Loucy (cell line): ENCODE results near the gene ASB7.

Experiments
- EZH2phosphoT487 ChIP-seq: fragments of 200-600 bp; IDR thresholded peaks from 2 replicates; pipeline ENCODE4 v1.6.1; 2018; ENCODE audit warnings: antibody characterized with exemption, mild to moderate bottlenecking, moderate library complexity, borderline replicate concordance
- TF ChIP-seq, protein P1 (sequence below): fragments of 200-600 bp; sonication (generic); conservative IDR thresholded peaks from 2 replicates; pipeline ENCODE4 v1.5.1; 2014; ENCODE audit warnings: mild to moderate bottlenecking, antibody characterized with exemption, low read length

DNA sequence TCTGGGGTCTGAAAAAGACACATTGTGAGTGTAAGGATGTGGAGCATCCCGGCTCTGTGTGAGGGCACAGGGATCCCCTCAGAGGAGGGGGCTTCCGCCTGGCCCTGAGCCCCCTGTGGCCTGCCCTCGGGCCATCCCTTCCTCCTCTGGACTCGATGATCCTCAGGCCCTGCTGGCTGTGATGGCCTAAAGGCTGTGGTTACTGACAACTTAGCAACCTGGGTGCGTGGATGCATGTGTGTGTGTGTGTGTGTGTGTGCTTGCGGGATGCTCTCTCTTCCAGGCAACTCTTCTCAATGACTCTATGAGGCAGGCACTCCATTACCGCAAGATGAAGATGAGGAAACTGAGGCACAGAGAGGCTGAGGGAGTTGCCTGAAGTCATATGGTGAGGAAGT is 66.0 kb downstream of the ASB7 start:
- TF ChIP-seq, protein P1, sequence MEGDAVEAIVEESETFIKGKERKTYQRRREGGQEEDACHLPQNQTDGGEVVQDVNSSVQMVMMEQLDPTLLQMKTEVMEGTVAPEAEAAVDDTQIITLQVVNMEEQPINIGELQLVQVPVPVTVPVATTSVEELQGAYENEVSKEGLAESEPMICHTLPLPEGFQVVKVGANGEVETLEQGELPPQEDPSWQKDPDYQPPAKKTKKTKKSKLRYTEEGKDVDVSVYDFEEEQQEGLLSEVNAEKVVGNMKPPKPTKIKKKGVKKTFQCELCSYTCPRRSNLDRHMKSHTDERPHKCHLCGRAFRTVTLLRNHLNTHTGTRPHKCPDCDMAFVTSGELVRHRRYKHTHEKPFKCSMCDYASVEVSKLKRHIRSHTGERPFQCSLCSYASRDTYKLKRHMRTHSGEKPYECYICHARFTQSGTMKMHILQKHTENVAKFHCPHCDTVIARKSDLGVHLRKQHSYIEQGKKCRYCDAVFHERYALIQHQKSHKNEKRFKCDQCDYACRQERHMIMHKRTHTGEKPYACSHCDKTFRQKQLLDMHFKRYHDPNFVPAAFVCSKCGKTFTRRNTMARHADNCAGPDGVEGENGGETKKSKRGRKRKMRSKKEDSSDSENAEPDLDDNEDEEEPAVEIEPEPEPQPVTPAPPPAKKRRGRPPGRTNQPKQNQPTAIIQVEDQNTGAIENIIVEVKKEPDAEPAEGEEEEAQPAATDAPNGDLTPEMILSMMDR: no peak
- no peak for TF ChIP-seq EZH2phosphoT487
